Chondrocyte (in vitro differentiated cells): ENCODE results near the gene CENPX. TPM values are rescaled to one million over a fixed set of nuclear protein-coding genes. Genes with fewer than 3 reads are reported as not detected.
"Not testable (repeated sequence)": the region's sequence is repeated elsewhere in the genome, so short reads cannot be mapped to it uniquely, and the experiment has no call there.

Experiments used
- DNase-seq: peaks from one replicate; pipeline ENCODE4 v3.0.0; 2021; ENCODE audit warnings: mixed read lengths, low spot score
- H3K27ac Mint-ChIP-seq: one replicate; pipeline ENCODE4 v1.8.0; 2021; ENCODE audit warnings: mild to moderate bottlenecking, moderate library complexity, mixed read lengths; ENCODE audit not compliant: unreplicated experiment
- H3K27me3 Mint-ChIP-seq: 2 replicates; pipeline ENCODE4 v1.8.0; 2021; ENCODE audit warnings: low read depth, mixed read lengths
- H3K36me3 Mint-ChIP-seq: 2 replicates; pipeline ENCODE4 v1.8.0; 2021; ENCODE audit warnings: low read depth, mixed read lengths
- H3K4me1 Mint-ChIP-seq: 2 replicates; pipeline ENCODE4 v1.8.0; 2021; ENCODE audit warnings: low read depth, mild to moderate bottlenecking, mixed read lengths
- H3K4me3 Mint-ChIP-seq: one replicate; pipeline ENCODE4 v1.8.0; 2021; ENCODE audit warnings: mild to moderate bottlenecking, moderate library complexity, mixed read lengths; ENCODE audit not compliant: unreplicated experiment
- H3K9me3 Mint-ChIP-seq: 2 replicates; pipeline ENCODE4 v1.8.0; 2021; ENCODE audit warnings: low read depth, mixed read lengths
- total RNA-seq: library from RNA; stranded (reverse); gene quantifications from 3 replicates; pipeline ENCODE4 v1.2.1, GENCODE V29; 2021
- TF ChIP-seq, protein P1 (sequence below): fragments of 200-600 bp; sonication (generic); IDR thresholded peaks from 2 replicates; pipeline ENCODE4 v1.5.0; 2021; ENCODE audit warnings: antibody characterized with exemption, mild to moderate bottlenecking, moderate library complexity

Gene CENPX
- total RNA-seq, 1 donor from 2014 or later, result 18.1 TPM

DNA sequence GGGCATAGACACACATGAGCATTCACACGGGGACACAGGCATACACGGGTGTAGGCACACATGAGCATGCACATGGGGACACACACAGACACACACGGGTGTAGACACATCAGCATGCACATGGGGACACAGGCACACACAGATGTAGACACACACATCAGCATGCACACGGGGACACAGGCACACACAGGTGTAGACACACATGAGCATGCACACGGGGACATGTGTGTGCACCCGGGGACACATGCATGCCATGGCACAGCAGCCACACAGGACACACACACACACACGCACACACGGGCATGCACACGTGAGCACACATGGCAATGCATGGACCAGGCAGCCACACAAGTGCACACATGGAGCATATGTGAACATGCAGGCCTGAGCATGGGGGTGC, 20.0 kb upstream of the CENPX start:
- Mint-ChIP-seq H3K9me3 (no peaks in the 10 kb centered on the region), H3K27ac (no peak overlapping the region), H3K4me1 (peaks cover 4% of the 10 kb centered on the region), H3K27me3 (no peaks in the 10 kb centered on the region), H3K4me3 (no peak overlapping the region), H3K36me3 (peaks cover 9% of the 10 kb centered on the region)
- DNase-seq, result no peak
- TF ChIP-seq, protein P1, sequence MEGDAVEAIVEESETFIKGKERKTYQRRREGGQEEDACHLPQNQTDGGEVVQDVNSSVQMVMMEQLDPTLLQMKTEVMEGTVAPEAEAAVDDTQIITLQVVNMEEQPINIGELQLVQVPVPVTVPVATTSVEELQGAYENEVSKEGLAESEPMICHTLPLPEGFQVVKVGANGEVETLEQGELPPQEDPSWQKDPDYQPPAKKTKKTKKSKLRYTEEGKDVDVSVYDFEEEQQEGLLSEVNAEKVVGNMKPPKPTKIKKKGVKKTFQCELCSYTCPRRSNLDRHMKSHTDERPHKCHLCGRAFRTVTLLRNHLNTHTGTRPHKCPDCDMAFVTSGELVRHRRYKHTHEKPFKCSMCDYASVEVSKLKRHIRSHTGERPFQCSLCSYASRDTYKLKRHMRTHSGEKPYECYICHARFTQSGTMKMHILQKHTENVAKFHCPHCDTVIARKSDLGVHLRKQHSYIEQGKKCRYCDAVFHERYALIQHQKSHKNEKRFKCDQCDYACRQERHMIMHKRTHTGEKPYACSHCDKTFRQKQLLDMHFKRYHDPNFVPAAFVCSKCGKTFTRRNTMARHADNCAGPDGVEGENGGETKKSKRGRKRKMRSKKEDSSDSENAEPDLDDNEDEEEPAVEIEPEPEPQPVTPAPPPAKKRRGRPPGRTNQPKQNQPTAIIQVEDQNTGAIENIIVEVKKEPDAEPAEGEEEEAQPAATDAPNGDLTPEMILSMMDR, result no peak

DNA sequence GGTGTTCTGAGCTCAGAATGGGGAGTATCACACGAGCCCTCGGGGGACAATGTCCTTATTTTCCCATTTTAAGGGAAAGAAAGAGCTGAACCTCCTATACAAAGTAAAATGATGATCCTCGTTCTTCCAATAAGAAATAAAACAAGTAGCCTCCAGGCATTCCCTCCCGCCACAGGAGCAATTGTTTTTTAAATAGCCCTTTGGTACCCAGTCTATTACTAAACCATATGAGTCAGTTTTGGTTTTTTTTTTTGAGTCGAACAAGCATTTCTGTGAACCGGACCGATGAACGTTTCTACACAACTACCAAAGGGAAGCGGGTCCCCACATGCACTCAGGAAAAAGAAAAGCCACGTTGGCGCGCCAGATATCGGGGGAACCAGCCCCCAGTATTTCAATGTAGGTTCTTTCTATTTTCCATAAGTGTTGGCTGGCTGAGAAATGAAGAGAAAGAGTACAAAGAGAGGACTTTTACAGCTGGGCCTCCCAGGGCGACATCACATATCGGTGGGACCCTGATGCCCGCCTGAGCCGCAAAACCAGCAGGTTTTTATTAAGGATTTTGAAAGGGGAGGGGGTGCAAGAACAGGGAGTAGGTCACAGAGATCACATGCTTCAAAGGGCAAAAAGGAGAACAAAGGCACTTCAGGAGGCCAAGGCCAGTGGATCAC, 18.6 kb upstream of the CENPX start:
- peak overlapping the region; percentile 8 for H3K27ac Mint-ChIP-seq
- H3K27me3 Mint-ChIP-seq, result no peaks in the 10 kb centered on the region
- TF ChIP-seq, protein P1, result no peak
- no peaks in the 10 kb centered on the region for H3K9me3 Mint-ChIP-seq
- no peak for DNase-seq
- no peaks in the 10 kb centered on the region for H3K36me3 Mint-ChIP-seq
- H3K4me3 Mint-ChIP-seq, result no peak overlapping the region
- peaks cover 8% of the 10 kb centered on the region for H3K4me1 Mint-ChIP-seq

DNA sequence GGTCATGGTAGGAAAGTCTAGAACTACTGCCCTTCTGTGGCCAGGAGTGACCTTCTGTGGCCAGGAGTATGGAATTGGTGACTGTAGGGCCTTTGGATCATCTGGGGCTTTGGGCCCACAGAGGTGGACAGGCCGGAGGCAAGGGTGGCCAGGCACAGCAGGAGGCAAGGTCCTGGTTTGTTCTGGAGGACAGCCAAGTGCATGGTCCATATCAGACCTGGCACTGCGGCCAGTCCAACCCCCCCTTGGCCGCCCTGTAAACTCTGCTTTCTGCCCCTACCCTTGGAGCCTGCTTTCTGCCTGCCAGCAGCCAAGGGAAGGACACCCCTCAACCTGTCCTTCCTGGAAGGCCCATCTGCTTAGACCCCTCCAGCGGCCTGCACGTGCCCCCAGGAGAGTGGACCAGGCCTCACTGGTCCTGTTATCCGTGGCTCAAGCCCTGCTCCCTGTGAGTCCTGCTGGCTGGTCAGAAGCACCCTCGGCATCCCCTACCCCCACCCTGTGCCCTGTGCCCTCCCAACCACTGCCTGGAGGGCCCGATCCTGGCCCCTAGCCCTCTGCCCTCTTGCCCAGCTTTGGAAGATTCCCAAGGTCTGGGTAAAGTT, 17.1 kb upstream of the CENPX start:
- Mint-ChIP-seq H3K4me1 (peaks cover 8% of the 10 kb centered on the region), H3K4me3 (no peak overlapping the region), H3K27me3 (no peaks in the 10 kb centered on the region), H3K9me3 (no peaks in the 10 kb centered on the region), H3K36me3 (no peaks in the 10 kb centered on the region), H3K27ac (no peak overlapping the region)
- TF ChIP-seq, protein P1, result no peak
- DNase-seq, result no peak

DNA sequence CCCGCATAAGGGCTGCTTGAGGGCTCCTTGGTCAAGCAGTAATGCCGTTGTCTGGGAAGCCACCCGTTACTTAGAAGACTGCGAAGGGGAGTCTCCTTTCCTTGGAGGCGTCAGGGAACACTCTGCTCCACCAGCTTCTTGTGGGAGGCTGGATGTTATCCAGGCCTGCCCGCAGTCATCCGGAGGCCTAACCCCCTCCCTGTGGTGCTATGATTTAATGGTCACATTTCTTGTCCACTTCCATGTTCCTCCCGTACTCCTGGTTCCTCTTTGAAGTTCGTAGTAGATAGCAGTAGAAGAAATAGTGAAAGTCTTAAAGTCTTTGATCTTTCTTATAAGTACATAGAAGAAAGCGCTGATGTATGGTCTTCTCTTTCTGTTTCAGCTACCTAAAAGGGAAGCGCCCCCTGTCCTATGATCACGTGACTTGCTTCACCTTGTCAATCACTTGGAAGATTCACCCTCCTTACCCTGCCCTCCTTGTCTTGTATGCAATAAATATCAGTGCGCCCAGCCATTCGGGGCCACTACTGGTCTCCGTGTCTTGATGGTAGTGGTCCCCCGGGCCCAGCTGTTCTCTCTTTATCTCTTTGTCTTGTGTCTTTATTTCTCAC, 16.2 kb upstream of the CENPX start:
- H3K36me3 Mint-ChIP-seq, H3K27ac Mint-ChIP-seq, H3K9me3 Mint-ChIP-seq, H3K27me3 Mint-ChIP-seq, H3K4me1 Mint-ChIP-seq, H3K4me3 Mint-ChIP-seq, DNase-seq: not testable (repeated sequence)

DNA sequence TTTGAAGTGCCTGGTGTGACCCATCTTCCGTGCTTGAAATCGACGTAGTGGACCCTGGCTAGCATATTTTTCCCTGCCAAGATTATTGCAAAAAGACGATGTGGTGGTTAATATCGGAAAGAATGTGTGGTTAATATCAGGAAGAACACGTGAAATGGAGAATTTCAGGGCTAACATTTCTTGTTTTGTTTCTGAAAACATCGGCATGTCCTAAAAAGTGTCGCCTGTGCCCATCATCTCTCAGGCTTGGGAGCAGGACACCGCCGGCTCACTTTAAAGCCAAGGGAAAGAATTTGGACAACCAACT, 15.2 kb upstream of the CENPX start:
- no peaks in the 10 kb centered on the region for H3K27me3 Mint-ChIP-seq
- no peak for DNase-seq
- TF ChIP-seq, protein P1, result no peak
- H3K27ac Mint-ChIP-seq, result peak overlapping the region; percentile 96
- H3K9me3 Mint-ChIP-seq, result no peaks in the 10 kb centered on the region
- peaks cover 10% of the 10 kb centered on the region for H3K4me1 Mint-ChIP-seq
- H3K36me3 Mint-ChIP-seq, result no peaks in the 10 kb centered on the region
- peak overlapping the region; percentile 68 for H3K4me3 Mint-ChIP-seq
